GM15510 (cell line): ENCODE data around the gene TMPRSS2.

ENCODE experiments used
- POLR2A ChIP-seq: IDR thresholded peaks from 3 replicates; pipeline ENCODE4 v1.6.1; 2011; ENCODE audit warnings: borderline replicate concordance; ENCODE audit not compliant: insufficient read length; ENCODE audit errors: extremely low read depth

TMPRSS2 gene

GRCh38 chr21:41521489-41522027 is 13.6 kb upstream of the TMPRSS2 start:
- TF ChIP-seq POLR2A = no peak

GRCh38 chr21:41520560-41521442 is 12.8 kb upstream of the TMPRSS2 start:
- no peak for TF ChIP-seq POLR2A

GRCh38 chr21:41519806-41520559 is 12.0 kb upstream of the TMPRSS2 start:
- no peak for TF ChIP-seq POLR2A

GRCh38 chr21:41518757-41519156 is 10.8 kb upstream of the TMPRSS2 start:
- TF ChIP-seq POLR2A = no peak

- no peak for TF ChIP-seq POLR2A
These were observed 3.9 kb upstream of the TMPRSS2 start for GRCh38 chr21:41511858-41512257.

- TF ChIP-seq POLR2A = no peak
These were observed 2.5 kb upstream of the TMPRSS2 start for GRCh38 chr21:41510500-41510899.

GRCh38 chr21:41509733-41510132 is 1.8 kb upstream of the TMPRSS2 start:
- no peak for TF ChIP-seq POLR2A

- TF ChIP-seq POLR2A = no peak
These were observed 1.2 kb upstream of the TMPRSS2 start for GRCh38 chr21:41509145-41509496.

- no peak for TF ChIP-seq POLR2A
These were observed 622 bp upstream of the TMPRSS2 start for GRCh38 chr21:41508415-41509144.

GRCh38 chr21:41506611-41507520 is 1.1 kb downstream of the TMPRSS2 start:
- no peak for TF ChIP-seq POLR2A

- TF ChIP-seq POLR2A = no peak
These were observed 1.9 kb downstream of the TMPRSS2 start for GRCh38 chr21:41506005-41506594.

- TF ChIP-seq POLR2A = no peak
These were observed 3.9 kb downstream of the TMPRSS2 start for GRCh38 chr21:41504030-41504429.

GRCh38 chr21:41503331-41503730 is 4.6 kb downstream of the TMPRSS2 start:
- no peak for TF ChIP-seq POLR2A

- TF ChIP-seq POLR2A = no peak
These were observed 6.0 kb downstream of the TMPRSS2 start for GRCh38 chr21:41501919-41502318.

GRCh38 chr21:41500931-41501381 is 7.0 kb downstream of the TMPRSS2 start:
- TF ChIP-seq POLR2A = no peak
